SW480 (cell line): ENCODE measurements around the gene HLA-DMB.
A peak's percentile ranks its signal among the peaks of the same experiment; 100 is the strongest.

ENCODE experiments used
- DNase-seq: peaks from one replicate; pipeline ENCODE4 v3.0.0-alpha.2; 2016; ENCODE audit warnings: low spot score

HLA-DMB gene

GRCh38 chr6:32940656-32941213, at the start of gene HLA-DMB:
Gene HLA-DMB, minus strand, starts transcription at chr6:32941028. Its CDS starts 221 bp downstream, at chr6:32940807.
- peak; percentile 75 for DNase-seq

- no peak for DNase-seq
Measured at GRCh38 chr6:32989368-32989767, 48.5 kb upstream of the HLA-DMB start.

DNA sequence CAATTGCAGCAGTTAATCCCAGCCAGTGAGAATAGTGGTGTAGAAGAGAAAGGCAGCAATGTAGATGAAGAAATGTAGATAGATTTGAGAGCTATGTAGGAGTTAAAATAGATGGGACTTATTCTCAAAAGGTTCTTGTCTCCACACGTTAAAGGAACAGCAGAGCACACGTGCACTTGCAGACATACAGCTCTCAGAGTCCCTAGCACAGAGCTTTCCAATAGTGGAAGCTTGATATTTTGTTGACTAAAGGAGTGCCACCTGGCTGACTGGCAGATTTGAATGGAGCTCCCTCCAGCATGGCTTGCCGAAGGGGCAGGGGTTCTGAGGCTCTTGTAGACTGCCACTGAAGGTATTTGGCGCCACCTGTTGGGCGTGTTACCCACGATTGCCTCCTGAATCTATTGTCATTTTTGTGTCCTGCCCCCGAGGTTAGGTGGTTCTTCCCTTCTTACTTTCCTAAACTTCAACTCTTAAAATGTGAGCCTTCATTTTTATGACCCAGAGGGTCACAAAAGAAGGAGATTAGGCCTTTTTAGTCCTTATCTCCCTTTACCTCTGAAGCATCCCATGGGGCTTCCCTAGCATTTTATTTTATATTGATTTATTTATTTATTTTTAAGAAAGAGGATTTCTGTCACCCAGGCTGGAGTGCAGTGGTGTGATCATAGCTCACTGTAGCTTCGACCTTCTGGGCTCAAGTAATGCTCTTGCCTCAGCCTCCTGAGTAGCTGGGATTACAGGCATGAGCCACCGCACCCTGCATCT, 44.0 kb upstream of the HLA-DMB start:
- DNase-seq = peak; percentile 87

- no peak for DNase-seq
Measured at GRCh38 chr6:32983964-32984621, 43.3 kb upstream of the HLA-DMB start.

GRCh38 chr6:32983493-32983848, 42.6 kb upstream of the HLA-DMB start:
- DNase-seq = no peak

- DNase-seq = no peak
Measured at GRCh38 chr6:32982702-32983492, 42.1 kb upstream of the HLA-DMB start.

- no peak for DNase-seq
Measured at GRCh38 chr6:32982084-32982701, 41.4 kb upstream of the HLA-DMB start.

- DNase-seq = no peak
Measured at GRCh38 chr6:32980488-32981038, 39.7 kb upstream of the HLA-DMB start.

DNA sequence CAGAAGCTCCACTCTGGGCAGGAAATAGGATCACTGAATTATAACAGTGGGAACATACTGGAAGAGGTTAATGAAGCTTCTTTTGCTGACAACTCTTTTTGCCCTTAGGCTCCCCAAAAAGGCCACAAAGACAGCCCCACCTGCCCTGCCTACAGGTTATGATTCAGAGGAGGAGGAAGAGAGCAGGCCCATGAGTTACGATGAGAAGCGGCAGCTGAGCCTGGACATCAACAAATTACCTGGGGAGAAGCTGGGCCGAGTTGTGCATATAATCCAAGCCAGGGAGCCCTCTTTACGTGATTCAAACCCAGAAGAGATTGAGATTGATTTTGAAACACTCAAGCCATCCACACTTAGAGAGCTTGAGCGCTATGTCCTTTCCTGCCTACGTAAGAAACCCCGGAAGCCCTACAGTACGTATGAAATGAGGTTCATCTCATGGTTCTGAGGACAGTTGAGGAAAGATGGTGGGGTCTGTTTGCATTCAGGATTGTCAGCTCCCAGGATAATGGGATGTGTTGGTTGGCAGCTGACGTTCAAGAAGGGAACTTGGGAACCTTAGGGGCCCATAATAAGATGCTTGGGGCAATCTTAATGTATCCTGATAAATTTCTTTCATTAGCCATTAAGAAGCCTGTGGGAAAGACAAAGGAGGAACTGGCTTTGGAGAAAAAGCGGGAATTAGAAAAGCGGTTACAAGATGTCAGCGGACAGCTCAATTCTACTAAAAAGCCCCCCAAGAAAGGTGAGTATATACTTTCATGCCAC, 39.1 kb upstream of the HLA-DMB start:
- no peak for DNase-seq

- no peak for DNase-seq
Measured at GRCh38 chr6:32977953-32978324, 37.1 kb upstream of the HLA-DMB start.

- DNase-seq = no peak
Measured at GRCh38 chr6:32977272-32977952, 36.6 kb upstream of the HLA-DMB start.

DNA sequence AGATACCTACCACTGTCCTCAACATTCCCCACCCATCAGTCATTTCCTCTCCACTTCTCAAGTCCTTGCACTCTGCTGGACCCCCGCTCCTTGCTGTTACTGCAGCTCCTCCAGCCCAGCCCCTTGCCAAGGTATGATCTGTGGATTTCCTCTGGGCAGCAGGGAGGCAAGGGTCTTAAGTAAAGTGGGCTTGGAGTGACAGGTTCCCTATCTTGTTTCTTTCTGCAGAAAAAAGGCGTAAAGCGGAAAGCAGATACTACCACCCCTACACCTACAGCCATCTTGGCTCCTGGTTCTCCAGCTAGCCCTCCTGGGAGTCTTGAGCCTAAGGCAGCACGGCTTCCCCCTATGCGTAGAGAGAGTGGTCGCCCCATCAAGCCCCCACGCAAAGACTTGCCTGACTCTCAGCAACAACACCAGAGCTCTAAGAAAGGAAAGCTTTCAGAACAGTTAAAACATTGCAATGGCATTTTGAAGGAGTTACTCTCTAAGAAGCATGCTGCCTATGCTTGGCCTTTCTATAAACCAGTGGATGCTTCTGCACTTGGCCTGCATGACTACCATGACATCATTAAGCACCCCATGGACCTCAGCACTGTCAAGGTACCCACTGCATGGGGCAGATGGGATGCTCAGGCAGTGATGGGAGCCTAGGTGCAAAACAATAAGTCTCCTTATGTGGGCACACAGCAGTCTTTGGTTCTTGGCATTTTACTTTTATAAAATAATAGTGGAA, 35.7 kb upstream of the HLA-DMB start:
- no peak for DNase-seq

DNA sequence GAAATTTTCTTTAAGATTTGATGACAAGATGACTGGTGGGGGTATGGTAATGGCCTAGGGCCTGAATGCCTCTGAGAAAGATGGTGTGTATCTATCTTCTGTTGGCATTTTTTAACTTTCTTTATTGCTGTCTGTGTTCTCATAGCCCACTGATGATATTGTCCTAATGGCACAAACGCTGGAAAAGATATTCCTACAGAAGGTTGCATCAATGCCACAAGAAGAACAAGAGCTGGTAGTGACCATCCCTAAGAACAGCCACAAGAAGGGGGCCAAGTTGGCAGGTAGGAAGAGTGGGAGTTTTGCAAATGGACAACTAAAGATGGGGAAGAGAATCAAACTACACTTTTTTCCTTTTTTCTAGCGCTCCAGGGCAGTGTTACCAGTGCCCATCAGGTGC, 35.1 kb upstream of the HLA-DMB start:
- no peak for DNase-seq

- no peak for DNase-seq
Measured at GRCh38 chr6:32974541-32975308, 33.9 kb upstream of the HLA-DMB start.

- DNase-seq = no peak
Measured at GRCh38 chr6:32974016-32974333, 33.1 kb upstream of the HLA-DMB start.

DNA sequence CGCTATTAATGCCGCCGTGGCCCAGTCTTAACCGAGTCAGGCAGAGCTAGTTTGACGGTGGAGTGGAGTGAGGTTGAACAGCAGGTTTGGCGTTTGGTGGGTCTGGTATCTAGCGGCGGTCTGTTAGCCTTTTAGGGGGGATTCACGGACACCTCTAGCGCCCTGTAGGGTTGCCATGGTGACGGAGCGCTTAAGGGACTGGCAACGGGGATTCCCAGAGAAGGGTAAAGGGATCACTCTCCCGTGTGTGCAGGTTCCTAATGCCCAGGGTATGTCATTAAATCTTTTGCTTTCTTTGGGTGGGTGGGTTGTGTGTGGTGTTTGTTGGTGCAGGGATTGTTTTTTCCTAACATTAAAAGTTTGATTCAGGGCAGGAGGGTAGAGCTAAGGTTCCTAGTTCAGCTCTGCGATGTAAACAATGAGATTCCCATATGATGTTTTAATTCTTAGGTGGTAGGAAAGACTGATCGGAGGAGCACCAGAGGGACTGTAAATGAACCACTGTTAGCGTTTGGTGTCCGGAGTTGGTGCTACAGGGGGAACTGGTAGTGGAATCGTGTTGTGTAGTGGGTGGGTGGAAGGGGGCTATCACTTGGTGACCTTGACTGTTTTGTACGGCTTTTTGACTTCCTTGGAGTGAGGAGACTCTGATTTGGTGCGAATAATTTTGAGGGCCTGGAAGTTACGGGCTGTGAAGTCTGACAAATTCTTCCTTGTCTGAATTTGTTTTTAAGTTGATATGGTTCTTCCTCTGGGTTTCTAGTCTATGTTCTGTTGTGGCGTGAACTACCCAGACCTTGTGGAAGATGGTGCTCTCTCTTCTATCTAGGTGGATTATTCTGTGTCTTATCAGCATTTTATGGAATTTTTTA, 32.6 kb upstream of the HLA-DMB start:
- no peak for DNase-seq

- DNase-seq = no peak
Measured at GRCh38 chr6:32972353-32973143, 31.7 kb upstream of the HLA-DMB start.
